HepG2 (cell line): ENCODE data around the gene NOXO1. TPM values are rescaled to one million over a fixed set of nuclear protein-coding genes. Genes with fewer than 3 reads are reported as not detected.
A peak's percentile ranks its signal among the peaks of the same experiment; 100 is the strongest.

Experiments
- ATF1 ChIP-seq: IDR thresholded peaks from 2 replicates; pipeline ENCODE4 v1.6.1; 2016; ENCODE audit warnings: mild to moderate bottlenecking, control low read depth
- HBP1 ChIP-seq: IDR thresholded peaks from 2 replicates; pipeline ENCODE4 v1.6.1; 2016; ENCODE audit warnings: low read depth, control low read depth
- HMG20A ChIP-seq: IDR thresholded peaks from 2 replicates; pipeline ENCODE4 v1.6.1; 2016; ENCODE audit warnings: borderline replicate concordance
- KAT2B ChIP-seq: fragments of 150-350 bp; IDR thresholded peaks from 2 replicates; pipeline ENCODE4 v1.6.1; 2014; ENCODE audit warnings: low read depth, low read length, borderline replicate concordance
- KLF15 ChIP-seq: sonication (generic); formaldehyde crosslinking; IDR thresholded peaks from 2 replicates; pipeline ENCODE4 v1.8.1; 2023; ENCODE audit warnings: borderline replicate concordance, mild to moderate bottlenecking, inconsistent platforms, missing genetic modification reagents, mixed read lengths
- MAF1 ChIP-seq: sonication (generic); formaldehyde crosslinking; IDR thresholded peaks from 2 replicates; pipeline ENCODE4 v1.5.0; 2020; ENCODE audit warnings: missing genetic modification reagents, borderline replicate concordance
- NR2F2 ChIP-seq: IDR thresholded peaks from 2 replicates; pipeline ENCODE4 v1.6.1; 2012; ENCODE audit warnings: low read depth, inconsistent platforms, borderline replicate concordance
- POGZ ChIP-seq: sonication (generic); formaldehyde crosslinking; IDR thresholded peaks from 2 replicates; pipeline ENCODE4 v1.4.0; 2020; ENCODE audit warnings: mild to moderate bottlenecking, missing genetic modification reagents
- RXRB ChIP-seq: IDR thresholded peaks from 2 replicates; pipeline ENCODE4 v1.6.1; 2016; ENCODE audit warnings: borderline replicate concordance, missing genetic modification reagents, missing compliant biosample characterization
- SIN3A ChIP-seq: IDR thresholded peaks from 2 replicates; pipeline ENCODE4 v1.6.1; 2011; ENCODE audit warnings: low read depth, mild to moderate bottlenecking, control low read depth, low read length, borderline replicate concordance
- ZHX2 ChIP-seq, 2 experiments: sonication (generic) in 1 of 2; formaldehyde crosslinking in 1 of 2; IDR thresholded peaks; 2 replicates each; pipeline versions ENCODE4 v1.6.1 to v1.9.0; 2014 to 2022; ENCODE audit warnings: antibody characterized with exemption in 1 of 2, borderline replicate concordance in 1 of 2, inconsistent platforms in 1 of 2, low read depth in 1 of 2, missing genetic modification reagents in 1 of 2
- ZKSCAN8 ChIP-seq: IDR thresholded peaks from 2 replicates; pipeline ENCODE4 v1.6.1; 2016; ENCODE audit warnings: borderline replicate concordance, missing genetic modification reagents, missing compliant biosample characterization
- ZMYM3 ChIP-seq: sonication (generic); formaldehyde crosslinking; IDR thresholded peaks from 2 replicates; pipeline ENCODE4 v1.5.1; 2020; ENCODE audit warnings: mild to moderate bottlenecking, missing genetic modification reagents
- ZNF160 ChIP-seq: sonication (generic); formaldehyde crosslinking; IDR thresholded peaks from 2 replicates; pipeline ENCODE4 v1.8.0; 2022; ENCODE audit warnings: mild to moderate bottlenecking, inconsistent platforms, missing genetic modification reagents
- ZNF484 ChIP-seq: sonication (generic); formaldehyde crosslinking; IDR thresholded peaks from 2 replicates; pipeline ENCODE4 v1.5.1; 2020; ENCODE audit warnings: mild to moderate bottlenecking, low read depth, missing genetic modification reagents, borderline replicate concordance
- ZNF710 ChIP-seq: sonication (generic); formaldehyde crosslinking; IDR thresholded peaks from 2 replicates; pipeline ENCODE4 v1.5.0; 2020; ENCODE audit warnings: mild to moderate bottlenecking, missing genetic modification reagents, borderline replicate concordance
- ZNF784 ChIP-seq: sonication (generic); formaldehyde crosslinking; IDR thresholded peaks from 2 replicates; pipeline ENCODE4 v1.5.1; 2020; ENCODE audit warnings: missing genetic modification reagents, mild to moderate bottlenecking, borderline replicate concordance
- ZSCAN20 ChIP-seq: sonication (generic); formaldehyde crosslinking; IDR thresholded peaks from 2 replicates; pipeline ENCODE4 v1.4.0; 2020; ENCODE audit warnings: missing genetic modification reagents, mild to moderate bottlenecking, borderline replicate concordance
- polyA plus RNA-seq, 8 experiments: library from polyadenylated mRNA; depleted of rRNA in 3 of 8; stranded (reverse) in 7 of 8; unstranded in 1 of 8; fragments of >200 nt; fragmentation: Illumina TruSeq in 4 of 8; extraction: Trizol in 4 of 8; gene quantifications; 2 replicates each; pipeline versions ENCODE4 v1.2.1 to v1.2.3, GENCODE V29; 2011 to 2016; ENCODE audit warnings: low read depth in 4 of 8, missing spikeins in 1 of 8, mixed read lengths in 1 of 8; ENCODE audit not compliant: insufficient read depth in 1 of 8
- total RNA-seq, 5 experiments: library from RNA; depleted of rRNA; stranded (reverse); fragments of >200 nt; fragmentation: Illumina TruSeq; extraction: Trizol; gene quantifications; 2 replicates each; pipeline ENCODE4 v1.2.3, GENCODE V29; 2016; ENCODE audit warnings: low read depth in 1 of 5

NOXO1 gene
- total and polyA plus RNA-seq, 2 of the 13 experiments (the other 11 are each of a cell fraction or from before 2014, with no cell fraction given): 0.69 to 1.4 TPM

- TF ChIP-seq POGZ: peak; percentile 44; the same call in 1 of the 2 replicates
- TF ChIP-seq ZSCAN20 (CRISPR knock-in tag): no peak
- TF ChIP-seq ZNF710: peak; percentile 28; the same call in 1 of the 2 replicates
- no peak for TF ChIP-seq ZNF484 (CRISPR knock-in tag)
- no peak; the same call in 1 of the 2 replicates for TF ChIP-seq ZKSCAN8 (CRISPR knock-in tag)
- TF ChIP-seq KAT2B: no peak
- TF ChIP-seq SIN3A: peak; percentile 39; the same call in 1 of the 2 replicates
- no peak for TF ChIP-seq ZNF160 (CRISPR knock-in tag)
- TF ChIP-seq KLF15: no peak
- no peak for TF ChIP-seq MAF1
- TF ChIP-seq ATF1: no peak
- peak; percentile 88 for TF ChIP-seq ZNF784
- TF ChIP-seq RXRB (CRISPR knock-in tag): peak; percentile 30; the same call in 1 of the 2 replicates
- no peak for TF ChIP-seq NR2F2
- TF ChIP-seq ZHX2 (IDR thresholded peaks at IDR 0.05; ENCODE audit: low read depth): peak; percentile 36; the same call in 1 of the 2 replicates
- no peak for TF ChIP-seq ZHX2 (CRISPR knock-in tag; IDR thresholded peaks at IDR 0.05; ENCODE audit: borderline replicate concordance)
- no peak for TF ChIP-seq HBP1 (CRISPR knock-in tag)
- TF ChIP-seq ZMYM3 (CRISPR knock-in tag): peak; percentile 39; the same call in 1 of the 2 replicates
- no peak for TF ChIP-seq HMG20A (CRISPR knock-in tag)
These were observed 28.7 kb upstream of the NOXO1 start, which contains the start of gene ZNF598 (continued) for GRCh38 chr16:2009791-2010510.
